GM12891 (cell line): ENCODE results near the gene BAHCC1.

Experiments used
- POLR2A ChIP-seq: IDR thresholded peaks from 2 replicates; pipeline ENCODE4 v1.6.1; 2011; ENCODE audit warnings: low read depth, low read length, control low read depth
- POLR2AphosphoS5 ChIP-seq: IDR thresholded peaks from 2 replicates; pipeline ENCODE4 v1.6.1; 2011; ENCODE audit warnings: low read depth, low read length, control low read depth
- SPI1 ChIP-seq: IDR thresholded peaks from 2 replicates; pipeline ENCODE4 v1.6.1; 2011; ENCODE audit warnings: low read depth, low read length, control low read depth
- TAF1 ChIP-seq: IDR thresholded peaks from 2 replicates; pipeline ENCODE4 v1.6.1; 2011; ENCODE audit warnings: low read depth, low read length, control low read depth

DNA sequence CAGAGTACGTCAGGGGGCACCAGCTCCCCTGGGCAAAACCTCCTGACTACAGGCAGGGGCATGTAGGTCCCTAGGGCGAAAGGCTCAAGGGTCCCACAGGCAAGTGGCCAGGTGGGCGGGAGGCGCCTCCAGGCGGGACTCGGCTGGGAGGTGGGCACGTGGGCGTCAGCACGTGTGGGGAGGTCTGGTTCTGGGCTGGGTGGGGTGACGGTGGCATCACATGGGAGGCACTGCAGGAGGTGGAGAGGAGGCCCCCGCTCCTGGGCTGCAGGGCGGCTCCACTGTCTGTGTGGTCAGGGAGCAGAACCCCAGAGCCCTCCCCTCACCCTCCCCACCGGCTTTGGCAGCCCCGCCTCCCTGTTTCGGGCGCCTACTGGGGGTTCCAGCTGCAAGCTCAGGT, 64.6 kb downstream of the BAHCC1 start:
- TF ChIP-seq POLR2A (no peak), POLR2AphosphoS5 (no peak), TAF1 (no peak), SPI1 (no peak)
